GM21360 (cell line): Measurements from ENCODE around the gene ARHGEF40.

ENCODE experiments used
- ATAC-seq: cut with Tn5 transposase; IDR thresholded peaks from one replicate; pipeline ENCODE4 v1.9.1; 2021; ENCODE audit warnings: mild to moderate bottlenecking, moderate library complexity; ENCODE audit not compliant: unreplicated experiment

The ARHGEF40 gene

GRCh38 chr14:21109377-21110138 is 39.5 kb downstream of the ARHGEF40 start:
- ATAC-seq: peak; percentile 62

- ATAC-seq: no peak
Measured at GRCh38 chr14:21112255-21112654, 42.2 kb downstream of the ARHGEF40 start.

GRCh38 chr14:21113369-21113768 is 43.3 kb downstream of the ARHGEF40 start:
- no peak for ATAC-seq

GRCh38 chr14:21118933-21119332 is 48.8 kb downstream of the ARHGEF40 start:
- no peak for ATAC-seq

- ATAC-seq: no peak
Measured at GRCh38 chr14:21120686-21121085, 50.6 kb downstream of the ARHGEF40 start.

GRCh38 chr14:21121122-21121521 is 51.0 kb downstream of the ARHGEF40 start:
- no peak for ATAC-seq

- ATAC-seq: no peak
Measured at GRCh38 chr14:21123429-21123828, 53.3 kb downstream of the ARHGEF40 start.

GRCh38 chr14:21133901-21134300 is 63.8 kb downstream of the ARHGEF40 start:
- ATAC-seq: no peak

GRCh38 chr14:21136024-21136423 is 65.9 kb downstream of the ARHGEF40 start:
- no peak for ATAC-seq
